GM12801 (cell line): ENCODE measurements around the gene MBIP.

Experiments used
- TF ChIP-seq, protein P1 (sequence below): IDR thresholded peaks from one replicate; pipeline ENCODE4 v1.5.1; 2011; ENCODE audit warnings: control low read depth; ENCODE audit not compliant: insufficient read length; ENCODE audit errors: extremely low read depth

The MBIP gene

DNA sequence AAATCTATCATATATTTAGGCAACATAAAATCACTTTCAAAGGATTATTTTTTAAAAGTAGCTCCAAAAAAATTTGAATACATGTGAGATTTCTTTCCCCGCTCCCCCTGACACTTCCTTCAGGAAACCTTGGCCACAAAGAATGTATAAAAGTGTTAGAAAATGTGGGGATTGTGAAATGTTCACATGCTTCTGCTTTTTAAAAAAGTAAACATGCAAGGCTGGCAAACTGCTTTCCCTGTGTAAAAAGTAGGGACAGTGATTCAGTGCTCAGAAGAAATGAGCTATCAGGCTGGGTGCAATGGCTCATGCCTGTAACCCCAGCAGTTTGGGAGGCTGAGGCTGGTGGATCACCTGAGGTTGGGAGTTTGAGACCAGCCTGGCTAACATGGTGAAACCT lies 26.6 kb downstream of the MBIP start:
- TF ChIP-seq, protein P1, sequence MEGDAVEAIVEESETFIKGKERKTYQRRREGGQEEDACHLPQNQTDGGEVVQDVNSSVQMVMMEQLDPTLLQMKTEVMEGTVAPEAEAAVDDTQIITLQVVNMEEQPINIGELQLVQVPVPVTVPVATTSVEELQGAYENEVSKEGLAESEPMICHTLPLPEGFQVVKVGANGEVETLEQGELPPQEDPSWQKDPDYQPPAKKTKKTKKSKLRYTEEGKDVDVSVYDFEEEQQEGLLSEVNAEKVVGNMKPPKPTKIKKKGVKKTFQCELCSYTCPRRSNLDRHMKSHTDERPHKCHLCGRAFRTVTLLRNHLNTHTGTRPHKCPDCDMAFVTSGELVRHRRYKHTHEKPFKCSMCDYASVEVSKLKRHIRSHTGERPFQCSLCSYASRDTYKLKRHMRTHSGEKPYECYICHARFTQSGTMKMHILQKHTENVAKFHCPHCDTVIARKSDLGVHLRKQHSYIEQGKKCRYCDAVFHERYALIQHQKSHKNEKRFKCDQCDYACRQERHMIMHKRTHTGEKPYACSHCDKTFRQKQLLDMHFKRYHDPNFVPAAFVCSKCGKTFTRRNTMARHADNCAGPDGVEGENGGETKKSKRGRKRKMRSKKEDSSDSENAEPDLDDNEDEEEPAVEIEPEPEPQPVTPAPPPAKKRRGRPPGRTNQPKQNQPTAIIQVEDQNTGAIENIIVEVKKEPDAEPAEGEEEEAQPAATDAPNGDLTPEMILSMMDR, result no peak

GRCh38 chr14:36289954-36290353 lies 30.5 kb downstream of the MBIP start:
- TF ChIP-seq, protein P1, result no peak

DNA sequence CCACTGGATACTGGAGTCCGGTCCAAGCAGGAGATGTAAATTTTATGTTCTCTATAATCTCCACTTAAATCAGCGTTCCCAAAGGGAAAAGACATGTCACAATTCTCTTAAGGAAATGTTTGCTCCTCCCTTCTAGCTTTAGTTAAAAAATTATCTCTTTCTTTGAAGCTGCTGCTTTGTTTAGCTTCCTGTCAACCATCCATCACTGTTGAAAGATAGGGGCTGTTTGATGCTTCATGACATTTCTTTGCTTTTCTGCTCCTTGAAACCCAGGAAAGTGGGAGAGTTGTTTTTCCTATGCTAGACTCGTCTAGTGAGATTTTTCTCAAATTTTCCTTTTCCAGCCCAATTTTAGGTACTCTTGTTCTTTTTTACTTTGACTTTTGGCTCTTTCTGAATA lies 31.9 kb downstream of the MBIP start:
- TF ChIP-seq, protein P1, result no peak

DNA sequence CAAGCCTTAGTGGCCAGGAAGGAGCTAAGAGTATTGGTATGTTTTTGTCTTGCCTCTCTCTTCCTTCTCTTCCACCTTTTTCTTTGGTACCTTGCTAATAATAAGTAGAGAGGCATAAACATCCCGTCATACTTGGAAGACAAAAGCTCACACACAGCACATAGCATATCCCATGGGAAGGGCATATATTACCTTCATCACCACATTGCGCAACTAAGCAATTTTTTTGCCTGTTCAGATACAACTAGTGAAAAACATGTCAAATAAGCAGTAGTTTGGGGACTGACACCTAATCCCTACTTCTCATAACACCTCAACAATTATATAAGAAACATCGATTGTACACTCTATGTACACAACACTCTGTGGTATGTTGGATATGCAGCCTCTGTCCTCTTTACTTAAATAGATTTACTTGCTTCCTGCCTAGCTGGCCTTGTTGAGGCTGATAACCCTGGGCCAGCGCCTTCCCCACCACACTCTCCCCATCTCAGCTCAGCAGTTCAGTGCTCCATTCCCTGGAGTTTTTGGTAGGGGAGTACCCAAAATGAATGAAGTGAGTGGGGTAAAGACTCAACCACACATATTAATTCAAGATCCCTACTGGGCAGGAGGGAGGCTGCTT lies 35.4 kb downstream of the MBIP start:
- TF ChIP-seq, protein P1, result no peak

DNA sequence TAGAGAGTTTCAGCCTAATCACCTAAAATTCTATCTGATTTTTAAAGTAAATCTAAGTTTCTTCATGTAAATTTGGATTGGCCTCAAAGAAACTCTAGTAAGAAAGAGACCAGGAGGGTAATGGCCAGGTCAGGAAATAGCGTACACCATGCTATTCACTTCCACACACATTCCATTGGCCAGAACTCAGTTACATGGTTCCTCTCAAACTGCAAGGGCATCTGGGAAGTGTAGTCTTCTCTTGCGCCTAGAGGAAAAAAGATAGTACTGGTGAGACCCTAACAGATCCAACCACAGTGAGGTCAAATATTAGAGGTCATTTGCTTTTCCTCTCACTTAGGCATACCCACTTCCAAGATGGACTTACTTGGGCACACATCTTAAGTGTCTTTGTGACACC lies 39.1 kb downstream of the MBIP start:
- TF ChIP-seq, protein P1, result no peak

DNA sequence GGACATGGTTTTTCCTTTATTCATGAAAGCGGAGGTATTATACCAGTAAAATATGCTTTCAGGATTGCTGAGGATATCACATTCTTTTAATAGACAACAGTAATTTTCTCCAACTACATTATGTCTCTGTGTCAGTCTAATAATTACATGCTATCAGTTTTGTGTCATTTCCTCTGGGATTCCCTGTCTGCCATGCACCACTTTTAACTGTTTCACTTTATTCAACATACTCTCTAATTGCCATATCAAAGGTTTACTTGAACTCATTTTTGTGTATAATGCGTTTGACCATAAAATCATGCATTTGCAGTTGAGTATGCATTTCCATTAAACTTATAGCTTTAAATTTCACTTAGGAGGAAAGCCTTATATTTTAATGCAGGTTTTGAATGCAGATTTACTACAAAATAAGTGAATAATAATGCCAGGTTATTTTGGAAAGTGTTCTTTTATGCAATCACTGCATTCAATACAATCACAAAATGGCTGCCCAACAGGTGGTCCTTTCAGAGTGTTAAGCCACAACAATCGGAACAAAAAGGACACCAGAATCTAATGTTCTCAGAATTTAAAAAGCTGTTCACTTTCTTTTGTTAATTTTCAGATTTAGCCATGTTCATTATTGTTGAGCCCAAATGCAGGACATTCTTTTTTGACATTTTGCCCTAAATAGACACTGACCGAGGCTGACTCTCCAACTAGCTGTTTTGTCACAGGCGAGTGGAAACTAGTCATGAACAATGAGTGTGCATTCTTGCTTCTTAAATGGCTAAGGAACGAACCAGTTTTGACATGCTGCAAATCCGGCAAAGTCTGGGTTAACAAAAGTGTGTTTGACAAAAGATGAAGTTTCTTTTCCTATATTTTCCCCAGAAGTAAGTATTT lies 40.9 kb downstream of the MBIP start:
- TF ChIP-seq, protein P1, result no peak

GRCh38 chr14:36275741-36276140 lies 44.7 kb downstream of the MBIP start:
- TF ChIP-seq, protein P1, result no peak
